Measurements from ENCODE around the gene UTP11.
"Not testable (repeated sequence)": the region's sequence is repeated elsewhere in the genome, so short reads cannot be mapped to it uniquely, and the experiment has no call there.

UTP11 gene, protein sequence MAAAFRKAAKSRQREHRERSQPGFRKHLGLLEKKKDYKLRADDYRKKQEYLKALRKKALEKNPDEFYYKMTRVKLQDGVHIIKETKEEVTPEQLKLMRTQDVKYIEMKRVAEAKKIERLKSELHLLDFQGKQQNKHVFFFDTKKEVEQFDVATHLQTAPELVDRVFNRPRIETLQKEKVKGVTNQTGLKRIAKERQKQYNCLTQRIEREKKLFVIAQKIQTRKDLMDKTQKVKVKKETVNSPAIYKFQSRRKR

DNA sequence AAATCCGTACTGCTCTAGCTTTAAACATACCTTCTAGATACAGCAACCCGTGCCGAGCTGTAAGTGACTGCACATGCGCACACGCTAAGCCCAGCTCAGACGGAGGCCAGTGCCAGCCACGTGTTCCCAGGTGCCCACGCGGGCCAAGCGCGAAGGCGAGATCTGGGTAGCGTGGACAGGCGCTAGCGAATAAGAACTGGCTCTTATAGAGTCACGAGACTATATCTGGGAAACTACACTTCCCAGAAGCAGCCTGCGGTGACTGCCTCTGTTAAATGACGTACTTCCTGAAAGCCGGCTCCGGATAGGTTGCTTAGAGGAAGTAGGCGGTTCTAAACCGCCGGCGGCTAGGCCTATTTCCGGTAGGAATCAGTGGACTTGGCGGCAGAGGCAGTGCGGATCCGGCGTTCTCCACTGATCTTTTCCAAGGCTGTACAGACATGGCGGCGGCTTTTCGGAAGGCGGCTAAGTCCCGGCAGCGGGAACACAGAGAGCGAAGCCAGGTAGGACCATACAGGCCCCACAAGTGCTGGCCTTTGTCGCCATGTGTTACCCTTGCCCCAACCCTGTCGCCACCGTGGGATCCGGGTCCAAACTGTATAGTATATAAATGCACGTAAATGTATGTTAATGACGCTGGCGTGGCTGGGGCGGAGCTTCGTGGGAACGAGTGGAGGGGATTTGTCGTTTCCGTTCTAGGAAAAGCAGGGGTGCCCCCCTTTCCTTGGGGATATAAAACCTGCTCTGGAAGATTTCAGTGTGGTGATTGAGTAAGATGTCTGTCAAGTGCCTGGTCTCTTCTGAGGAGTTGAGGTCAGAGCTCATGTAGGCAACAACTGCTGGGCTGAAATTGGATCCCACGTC, at the start of gene UTP11:
Gene UTP11, plus strand, starts transcription at position 372 of the 864 bp plus-strand sequence. Its CDS starts 69 bp downstream, at position 441.
- DNase-seq (ENCODE audit: low spot score), result peak; percentile 97

DNA sequence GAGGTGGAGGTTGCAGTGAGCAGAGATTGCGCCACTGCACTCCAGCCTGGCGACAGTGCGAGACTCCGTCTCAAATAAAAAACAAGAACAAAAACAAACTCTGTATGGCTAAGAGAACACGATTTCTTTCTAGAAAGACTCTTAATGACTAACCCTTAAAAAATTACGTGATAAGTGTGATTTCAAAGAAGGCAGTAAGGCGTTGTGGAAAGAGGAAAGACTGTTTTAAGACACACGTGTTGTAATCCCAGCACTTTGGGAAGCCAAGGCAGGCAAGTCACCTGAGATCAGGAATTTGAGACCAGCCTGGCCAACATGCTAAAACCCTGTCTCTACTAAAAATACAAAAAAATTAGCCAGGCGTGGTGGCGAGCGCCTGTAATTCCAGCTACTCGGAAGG, 48.4 kb upstream of the UTP11 start:
- DNase-seq (ENCODE audit: low spot score), result not testable (repeated sequence)

DNA sequence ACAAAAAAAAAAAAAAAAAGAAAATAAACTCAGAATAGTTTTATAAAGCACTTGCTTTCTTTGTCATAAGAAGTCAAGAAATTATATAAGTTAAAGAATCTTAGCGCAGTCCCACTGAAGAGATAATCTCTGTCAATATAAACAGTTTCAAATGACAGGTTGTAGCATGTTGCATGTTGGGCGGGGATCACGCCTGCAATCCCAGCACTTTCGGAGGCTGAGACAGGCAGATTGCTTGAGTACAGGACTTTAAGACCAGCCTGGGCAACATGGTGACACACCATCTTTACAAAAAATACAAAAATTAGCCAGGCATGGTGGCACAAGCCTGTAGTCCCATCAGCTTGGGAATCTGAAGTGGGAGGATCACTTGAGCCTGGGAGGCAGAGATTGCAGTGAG, 47.2 kb upstream of the UTP11 start:
- no peak for DNase-seq (ENCODE audit: low spot score)

DNA sequence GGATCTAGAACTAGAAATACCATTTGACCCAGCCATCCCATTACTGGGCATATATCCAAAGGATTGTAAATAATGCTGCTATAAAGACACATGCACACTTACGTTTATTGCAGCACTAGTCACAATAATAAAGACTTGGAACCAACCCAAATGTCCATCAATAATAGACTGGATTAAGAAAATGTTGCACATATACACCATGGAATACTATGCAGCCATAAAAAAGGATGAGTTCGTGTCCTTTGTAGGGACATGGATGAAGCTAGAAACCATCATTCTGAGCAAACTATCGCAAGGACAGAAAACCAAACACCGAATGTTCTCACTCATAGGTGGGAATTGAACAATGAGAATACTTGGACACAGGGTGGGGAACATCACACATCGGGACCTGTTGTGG, 38.9 kb upstream of the UTP11 start:
- DNase-seq (ENCODE audit: low spot score), result not testable (repeated sequence)

DNA sequence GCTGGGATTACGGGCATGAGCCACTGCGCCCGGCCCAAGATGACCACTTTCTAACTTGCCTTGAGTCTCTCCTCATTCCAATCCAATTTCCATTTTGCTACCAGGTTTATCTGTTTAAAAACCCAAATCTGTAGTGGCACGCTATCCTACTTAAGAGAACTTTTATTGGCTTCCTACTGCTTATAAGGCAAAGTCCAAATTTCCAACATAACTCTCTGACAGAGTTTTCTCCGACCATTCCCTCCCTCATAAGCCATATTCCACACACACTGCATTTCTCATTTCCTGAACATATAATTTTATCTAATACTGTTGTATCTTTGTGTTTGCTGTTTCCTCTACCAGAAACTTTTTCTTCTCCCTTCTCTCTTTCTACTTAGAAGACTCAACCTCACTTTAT, 38.0 kb upstream of the UTP11 start:
- no peak for DNase-seq (ENCODE audit: low spot score)

DNA sequence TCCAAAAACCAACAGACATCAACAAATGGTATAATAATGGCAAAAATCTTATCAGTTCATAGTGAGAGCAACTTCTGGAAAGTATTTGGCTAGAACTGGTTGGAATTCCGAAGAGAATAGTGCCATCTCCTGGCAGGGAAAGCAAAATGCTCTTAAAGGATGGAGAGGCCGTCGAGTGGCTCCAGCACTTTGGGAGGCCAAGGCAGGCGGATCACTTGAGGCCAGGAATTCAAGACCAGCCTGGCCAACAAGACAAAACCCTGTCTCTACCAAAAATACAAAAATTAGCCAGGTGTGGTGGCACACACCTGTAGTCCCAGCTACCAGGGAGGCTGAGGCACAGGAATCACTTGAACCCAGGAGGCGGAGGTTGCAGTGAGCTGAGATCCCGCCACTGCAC, 37.5 kb upstream of the UTP11 start:
- not testable (repeated sequence) for DNase-seq (ENCODE audit: low spot score)

DNA sequence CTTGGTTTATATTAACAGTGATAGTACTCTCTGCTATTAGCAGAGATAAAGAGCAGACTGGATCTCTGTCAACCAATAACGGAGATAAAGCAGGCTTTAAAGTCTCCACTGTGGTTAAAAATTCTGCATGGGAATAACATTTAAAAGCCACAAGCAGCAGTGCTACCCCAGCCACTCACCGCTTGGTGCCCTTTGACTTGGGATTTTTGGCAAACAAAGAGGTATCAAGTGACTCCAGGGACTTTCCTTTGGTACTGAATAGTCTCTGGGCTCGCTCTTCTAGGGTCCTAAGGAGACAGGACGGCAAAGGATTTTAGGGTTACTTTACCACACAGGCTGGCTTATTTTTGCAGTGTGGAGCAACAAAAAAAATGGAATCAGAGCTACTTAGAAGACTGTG, 34.0 kb upstream of the UTP11 start:
- DNase-seq (ENCODE audit: low spot score), result no peak

DNA sequence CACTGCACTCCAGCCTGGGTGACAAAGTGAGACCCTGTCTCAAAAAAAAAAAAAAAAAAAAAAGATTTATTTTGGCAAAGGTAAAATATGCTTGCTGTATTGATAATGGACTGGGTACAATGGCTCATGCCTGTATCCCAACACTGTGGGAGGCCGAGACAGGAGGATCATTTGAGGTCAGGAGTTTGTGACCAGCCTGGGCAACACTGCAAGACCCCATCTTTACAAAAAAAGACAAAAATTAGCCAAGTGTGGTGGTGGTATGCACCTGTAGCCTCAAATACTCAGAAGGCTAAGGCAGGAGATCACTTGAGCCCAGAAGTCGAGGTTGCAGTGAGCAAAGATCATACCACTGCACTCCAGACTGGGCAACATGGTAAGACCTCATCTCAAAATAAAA, 29.0 kb upstream of the UTP11 start:
- no peak for DNase-seq (ENCODE audit: low spot score)

DNA sequence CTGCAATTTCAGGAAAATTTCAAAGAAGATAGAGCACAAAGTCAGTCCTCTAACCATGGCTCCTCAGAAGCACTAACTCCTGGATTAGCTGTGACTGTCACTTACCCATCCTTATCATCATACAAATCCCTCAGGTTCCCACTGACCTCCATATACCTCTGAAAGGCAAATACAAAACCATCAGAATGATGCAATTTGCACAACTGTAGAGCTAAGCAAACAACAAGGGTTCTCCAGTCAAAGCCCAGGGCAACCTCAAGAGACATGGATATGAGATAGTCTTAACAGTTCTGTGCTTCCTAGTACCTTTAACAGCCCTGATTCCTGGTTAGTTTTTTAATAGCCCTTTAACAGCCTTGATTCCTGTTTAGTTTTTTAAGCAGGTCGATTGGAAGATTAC, 24.9 kb upstream of the UTP11 start:
- DNase-seq (ENCODE audit: low spot score), result no peak

DNA sequence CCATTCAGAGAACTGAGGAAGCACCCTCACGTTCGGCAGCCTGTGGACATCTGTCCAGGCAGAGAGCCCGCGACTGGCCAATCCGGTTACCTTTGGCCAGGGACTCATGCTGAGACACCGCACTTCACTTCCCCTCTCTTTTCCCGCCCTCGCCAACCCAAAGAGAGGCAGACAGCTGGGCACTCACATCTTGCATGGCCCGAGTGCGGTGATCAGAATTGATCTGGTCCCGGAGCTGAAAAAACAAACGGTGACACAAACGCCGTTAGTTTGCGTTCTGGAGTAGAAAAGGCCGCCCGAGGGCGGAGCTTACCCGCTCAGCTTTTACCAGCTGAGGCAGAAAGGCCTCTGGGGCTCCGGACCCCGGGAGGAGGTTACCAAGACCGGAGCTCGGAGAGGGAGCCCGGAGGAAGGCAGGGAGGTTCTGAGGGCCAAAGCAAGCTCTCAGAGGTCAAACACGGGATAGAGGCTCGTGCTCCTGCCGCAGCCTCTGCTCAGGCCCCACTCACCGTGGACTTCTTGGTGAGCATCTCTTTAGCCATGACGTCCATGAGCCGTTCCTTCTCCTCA, 23.1 kb upstream of the UTP11 start:
- DNase-seq (ENCODE audit: low spot score), result no peak

DNA sequence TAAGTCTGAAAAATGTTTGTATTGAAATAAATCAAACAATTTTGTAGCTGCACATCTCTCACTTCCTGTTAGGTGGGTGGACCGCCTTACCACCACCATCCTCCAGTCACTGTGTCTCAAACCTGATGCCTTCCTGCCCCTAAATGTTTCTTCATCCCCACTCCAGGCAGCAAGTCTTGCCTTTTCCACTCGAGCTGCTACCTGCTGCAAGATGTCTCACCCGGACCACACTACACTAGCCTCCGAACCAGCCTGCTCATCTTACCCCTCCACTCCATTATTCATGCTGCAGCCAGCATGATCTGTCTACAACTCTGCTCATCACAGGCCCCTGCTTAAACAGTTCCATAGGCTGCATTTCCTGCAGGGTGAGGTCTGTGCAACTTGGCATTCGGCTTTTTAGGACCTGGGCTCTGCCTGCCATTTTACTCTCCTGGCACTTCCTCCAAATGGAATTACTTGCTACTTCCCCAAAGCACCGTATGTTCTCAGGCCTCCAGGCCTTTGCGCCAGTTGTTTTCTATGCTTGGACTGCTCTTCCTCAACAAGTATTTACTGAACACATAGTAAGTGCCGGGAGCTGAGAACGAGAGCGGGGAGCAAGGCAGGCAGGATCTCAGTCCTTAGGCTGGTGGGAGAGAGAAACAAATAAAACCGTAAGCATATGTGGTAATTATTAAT, 17.5 kb upstream of the UTP11 start:
- DNase-seq (ENCODE audit: low spot score), result no peak

DNA sequence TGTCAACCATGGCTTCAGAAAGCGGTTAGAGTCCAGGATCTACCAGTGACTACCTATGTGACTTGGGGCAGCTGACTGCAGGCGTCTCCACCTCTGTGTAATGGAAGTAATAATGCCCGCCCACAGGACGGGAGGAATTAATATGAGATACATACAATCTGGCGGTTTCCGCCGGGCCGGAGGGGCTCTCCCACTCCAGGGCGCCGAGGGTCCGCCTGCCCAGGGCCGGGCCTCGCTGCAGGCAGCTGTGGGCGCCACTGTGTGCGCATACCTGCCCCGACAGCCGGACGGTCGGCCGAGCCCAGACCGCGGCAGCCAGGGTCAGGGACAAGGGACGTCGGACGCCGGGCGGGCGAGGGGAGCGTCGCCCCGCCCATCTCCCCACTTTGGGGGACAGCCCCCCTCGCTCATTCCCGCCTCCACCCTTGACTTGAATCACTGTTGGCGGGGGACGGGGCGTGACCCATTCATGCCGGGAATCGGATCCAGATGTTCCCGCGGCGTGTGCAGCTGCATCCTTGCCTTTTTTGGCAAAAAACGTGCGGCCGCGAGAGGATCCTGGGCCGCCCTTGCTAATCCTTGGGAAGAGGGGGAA, 16.7 kb upstream of the UTP11 start:
- no peak for DNase-seq (ENCODE audit: low spot score)

DNA sequence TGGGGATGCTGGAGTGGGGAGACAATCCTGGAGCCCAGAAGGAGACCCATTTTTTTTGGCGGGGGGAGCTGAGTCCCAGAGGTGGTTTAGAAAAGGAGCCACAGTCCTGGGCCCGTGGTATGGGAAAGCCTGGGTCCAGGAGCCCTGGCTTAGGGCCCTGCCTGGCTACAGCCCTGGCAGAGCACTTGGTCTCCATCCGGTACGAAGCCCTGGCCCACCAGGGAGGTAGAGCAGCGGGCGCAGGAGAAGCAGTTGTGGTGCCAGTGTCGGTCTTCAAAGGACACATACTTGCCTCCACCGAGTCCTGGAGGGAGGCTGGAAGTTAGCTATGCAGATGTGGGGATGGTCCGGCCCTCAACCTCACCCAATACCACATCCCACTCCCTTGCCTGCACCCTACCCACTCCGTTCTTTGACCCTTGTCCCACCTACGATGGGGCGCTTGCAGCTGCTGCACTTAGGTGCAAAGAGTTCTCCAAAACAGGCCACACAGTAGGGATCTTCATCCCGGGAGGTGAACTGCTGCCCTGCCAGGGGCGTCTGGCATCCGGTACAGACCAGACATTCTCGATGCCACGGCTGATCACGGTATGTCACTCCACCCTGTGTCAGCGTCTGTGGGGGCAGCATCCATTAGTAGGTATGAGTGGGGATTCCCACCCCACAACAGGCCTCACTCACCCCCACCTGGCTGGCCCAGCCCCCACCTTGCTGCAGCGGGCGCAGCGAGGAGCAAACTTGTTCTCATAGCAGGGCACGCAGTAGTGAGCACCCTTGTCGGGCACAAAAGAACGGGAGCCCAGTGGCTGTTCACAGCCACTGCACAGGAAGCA, 15.1 kb upstream of the UTP11 start:
- DNase-seq (ENCODE audit: low spot score), result no peak

DNA sequence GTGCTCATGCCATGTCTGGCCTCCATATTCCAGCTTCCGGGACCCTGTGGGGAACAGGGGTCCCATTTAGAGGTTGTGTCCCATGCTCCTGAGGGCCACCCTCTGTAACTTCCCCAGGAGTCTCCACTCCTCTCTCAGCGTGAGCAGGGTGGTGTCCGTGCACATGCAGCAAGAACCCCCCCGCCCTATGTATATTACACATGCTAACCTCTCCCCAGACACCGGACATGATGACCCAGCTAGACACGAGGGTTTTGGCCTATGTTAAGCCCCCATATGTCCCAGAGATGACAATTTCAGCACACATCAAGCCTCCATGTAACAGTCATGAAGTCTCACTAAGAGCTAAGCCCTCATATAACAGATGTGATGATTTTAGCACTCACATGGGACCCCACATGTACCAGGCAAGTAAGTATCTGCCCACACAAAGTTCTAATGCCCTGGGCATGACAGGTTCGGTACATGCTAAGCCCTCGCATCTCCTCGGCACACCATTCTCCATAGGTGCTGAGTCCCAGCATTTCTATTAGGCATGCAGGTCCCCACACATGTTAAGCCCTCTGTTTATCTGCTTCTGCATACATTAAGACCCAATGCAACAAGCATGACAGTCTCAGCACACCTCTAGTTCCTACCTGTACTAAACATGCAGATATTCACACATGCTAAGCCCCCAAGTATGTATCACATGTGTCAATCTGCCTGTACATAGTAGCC, 14.3 kb upstream of the UTP11 start:
- no peak for DNase-seq (ENCODE audit: low spot score)

DNA sequence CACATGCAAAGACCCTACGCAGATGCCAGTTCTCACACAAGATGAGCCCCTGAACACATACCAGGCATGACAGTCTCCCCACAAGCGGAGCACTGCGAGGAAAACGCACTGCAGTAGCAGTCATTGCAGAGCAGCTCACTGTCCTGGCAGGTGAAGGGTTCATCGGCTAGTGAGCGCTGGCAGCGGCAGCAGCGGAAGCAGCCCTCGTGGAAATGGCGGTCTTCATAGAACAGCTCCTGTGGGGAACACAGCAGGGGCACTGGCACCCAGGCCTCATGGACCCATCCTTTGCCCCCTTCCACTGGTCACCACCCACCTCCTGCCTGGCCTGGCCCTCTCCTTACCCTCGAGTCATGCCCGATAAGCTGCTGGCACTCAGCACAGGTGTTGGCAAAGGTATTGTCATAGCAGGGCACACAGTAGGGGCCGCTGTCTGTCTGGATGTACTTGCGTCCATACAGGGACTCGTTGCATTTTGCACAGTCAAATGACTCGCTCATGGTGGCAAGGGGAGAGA, 13.6 kb upstream of the UTP11 start:
- no peak for DNase-seq (ENCODE audit: low spot score)

DNA sequence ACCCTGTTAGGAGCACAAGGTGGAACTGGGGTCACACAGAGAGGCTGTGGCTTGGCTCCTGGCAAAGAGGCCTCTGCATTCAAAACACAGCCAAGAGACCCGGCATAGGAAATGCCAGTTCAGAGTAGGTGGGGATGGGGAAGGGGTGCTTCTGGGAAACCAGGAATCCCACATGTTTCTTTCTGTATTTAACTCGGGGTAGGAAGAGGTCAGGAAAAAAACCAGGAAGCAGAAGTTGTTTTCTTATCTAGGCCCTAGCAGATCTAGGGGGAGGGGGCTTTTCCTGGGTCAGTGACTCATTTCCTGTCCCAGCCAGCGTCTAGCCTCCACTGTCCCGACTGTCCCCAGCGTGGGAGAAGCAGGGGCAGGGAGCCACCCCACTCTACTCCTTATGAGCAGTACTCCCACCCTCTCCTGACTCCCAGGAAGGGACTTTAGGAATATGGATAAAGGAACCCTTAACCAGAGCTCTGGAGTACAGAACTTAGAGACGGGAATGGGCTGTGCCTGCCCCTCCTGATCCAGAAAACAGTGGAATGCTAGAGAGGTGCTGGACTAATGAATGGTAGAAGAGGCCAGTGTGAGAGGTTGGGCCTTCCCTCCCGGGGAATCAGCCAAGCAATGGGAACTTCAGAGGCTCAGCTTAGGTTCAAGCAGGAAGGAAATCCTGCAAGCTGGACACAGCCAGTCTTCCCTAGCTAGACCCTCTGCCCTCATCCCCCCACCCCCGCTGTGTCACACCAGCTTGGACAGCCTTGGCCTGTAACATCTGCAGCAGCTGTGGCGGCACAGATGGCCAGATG, 12.9 kb upstream of the UTP11 start:
- no peak for DNase-seq (ENCODE audit: low spot score)

DNA sequence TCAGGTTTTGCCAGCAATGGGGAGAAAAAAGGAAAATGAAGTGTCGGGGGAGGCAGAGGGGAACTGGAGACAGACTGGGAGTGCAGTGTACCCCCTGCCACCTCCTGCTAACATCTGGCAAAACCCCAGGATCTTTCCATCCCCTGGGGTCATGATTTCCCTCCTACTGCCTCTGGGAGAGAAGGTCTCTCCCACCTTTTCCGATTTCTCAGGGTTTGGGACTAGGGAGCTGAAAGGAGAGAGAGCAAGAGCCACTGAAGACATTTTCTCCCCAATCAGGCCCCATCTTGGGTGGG, 12.4 kb upstream of the UTP11 start:
- no peak for DNase-seq (ENCODE audit: low spot score)

DNA sequence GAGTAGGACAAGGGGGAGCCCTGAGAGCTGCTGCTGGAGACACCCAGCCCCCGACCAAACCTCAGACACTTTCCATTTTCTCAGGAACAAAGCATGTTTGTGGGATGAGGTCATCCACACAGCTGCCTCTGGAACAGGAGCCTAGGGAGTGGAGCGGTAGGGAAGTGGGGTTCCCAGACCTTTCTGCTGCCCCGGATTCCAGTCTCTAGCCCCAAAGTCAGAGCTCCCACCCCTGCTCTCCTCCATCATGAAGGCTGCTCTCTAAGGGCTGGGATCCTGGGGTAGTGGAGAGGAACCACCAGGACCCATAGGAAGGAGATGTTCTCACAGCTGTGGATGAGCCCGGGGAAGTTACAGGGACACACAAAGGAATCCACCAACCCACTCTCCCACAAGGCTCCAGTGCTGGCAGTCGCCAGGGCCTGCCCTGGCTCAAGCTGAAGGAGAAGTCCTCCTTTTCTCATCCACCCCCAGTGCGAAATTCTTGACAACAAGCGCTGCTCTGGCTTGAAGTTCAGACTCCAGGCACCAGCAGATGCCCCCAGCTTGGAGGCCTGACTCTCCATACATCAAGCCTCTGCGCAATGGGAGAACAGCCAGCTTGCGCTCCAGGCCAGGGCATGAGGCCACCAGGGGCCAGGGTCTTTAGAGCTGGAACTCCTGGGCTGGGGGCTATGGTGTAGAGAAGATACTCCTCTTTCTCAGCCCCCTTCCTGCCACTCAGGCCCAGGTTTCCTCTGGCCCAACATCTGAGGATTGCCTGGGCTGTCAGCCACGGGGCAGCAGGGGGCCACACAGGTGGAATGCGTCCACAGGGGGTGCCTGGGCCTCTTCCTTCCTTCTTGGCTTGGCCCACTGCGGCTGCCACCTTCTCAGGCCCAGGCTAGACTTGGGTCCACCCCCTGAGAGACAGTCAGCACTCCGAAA, 11.7 kb upstream of the UTP11 start:
- DNase-seq (ENCODE audit: low spot score), result no peak
